IMR-90 (cell line): Measurements from ENCODE around the gene NCK1. TPM values are rescaled to one million over a fixed set of nuclear protein-coding genes. Genes with fewer than 3 reads are reported as not detected.

Experiments
- ATAC-seq: fragments of 200-7000 bp; cut with Tn5 transposase; 2 replicates; pipeline ENCODE4 v1.9.1; 2020; ENCODE audit warnings: low read depth, mild to moderate bottlenecking, moderate library complexity
- BruUV-seq: library from RNA; stranded (reverse); fragments of 400-500 nt; replicated peaks from 2 replicates; lab custom pipeline; 2021; lab: Mats Ljungman, UMichigan
- CTCF ChIA-PET: fragments of 300-600 bp; formaldehyde crosslinking; extraction: SDS; loops from one replicate; lab custom pipeline; 2021; ENCODE audit warnings: antibody characterized with exemption; lab: Yijun Ruan, JAX
- POLR2A ChIA-PET: fragments of 300-600 bp; sonication (Branson Sonifier 250); formaldehyde crosslinking; loops from one replicate; lab custom pipeline; 2022; ENCODE audit warnings: antibody characterized with exemption; ENCODE audit not compliant: unreplicated experiment; lab: Charles Lee
- DNase-seq: peaks from one replicate; pipeline ENCODE4 v3.0.0; 2013
- H2AFZ ChIP-seq: replicated peaks from 2 replicates; pipeline ENCODE3; 2013; ENCODE audit warnings: low read length, mild to moderate bottlenecking; ENCODE audit not compliant: poor library complexity
- H2AK5ac ChIP-seq: 2 replicates; pipeline ENCODE4 v1.6.1; 2013; ENCODE audit warnings: low read depth, low read length, inconsistent platforms
- H2AK9ac ChIP-seq: replicated peaks from 2 replicates; pipeline ENCODE3; 2013; ENCODE audit warnings: mild to moderate bottlenecking, low read depth, low read length, moderate library complexity; ENCODE audit not compliant: poor library complexity
- H2BK120ac ChIP-seq: 2 replicates; pipeline ENCODE4 v1.6.1; 2013; ENCODE audit warnings: low read depth, low read length, inconsistent platforms
- H2BK15ac ChIP-seq: 3 replicates; pipeline ENCODE4 v1.6.1; 2013; ENCODE audit warnings: low read depth, low read length, inconsistent platforms
- H2BK20ac ChIP-seq: 2 replicates; pipeline ENCODE4 v1.6.1; 2013; ENCODE audit warnings: low read depth, mild to moderate bottlenecking, inconsistent platforms, low read length, moderate library complexity
- H2BK5ac ChIP-seq: 2 replicates; pipeline ENCODE4 v1.6.1; 2013; ENCODE audit warnings: mild to moderate bottlenecking, low read depth, low read length, inconsistent platforms; ENCODE audit not compliant: poor library complexity, severe bottlenecking
- H3K14ac ChIP-seq: replicated peaks from 2 replicates; pipeline ENCODE4 v1.6.1; 2013; ENCODE audit warnings: low read depth, low read length, inconsistent platforms
- H3K18ac ChIP-seq: 2 replicates; pipeline ENCODE4 v1.6.1; 2013; ENCODE audit warnings: low read depth, low read length, control low read depth
- H3K23ac ChIP-seq: 2 replicates; pipeline ENCODE4 v1.6.1; 2013; ENCODE audit warnings: low read depth, low read length, inconsistent platforms
- H3K27ac ChIP-seq: 2 replicates; pipeline ENCODE4 v1.5.1; 2013; ENCODE audit warnings: mild to moderate bottlenecking, control low read depth, low read length; ENCODE audit not compliant: insufficient read depth
- H3K27me3 ChIP-seq: 2 replicates; pipeline ENCODE4 v1.6.1; 2013; ENCODE audit warnings: low read length; ENCODE audit not compliant: control insufficient read depth, insufficient read depth
- H3K36me3 ChIP-seq: 2 replicates; pipeline ENCODE4 v1.6.1; 2013; ENCODE audit warnings: low read length, mixed read lengths; ENCODE audit not compliant: control insufficient read depth, insufficient read depth
- H3K4ac ChIP-seq: 2 replicates; pipeline ENCODE4 v1.6.1; 2013; ENCODE audit warnings: low read depth, low read length, inconsistent platforms
- H3K4me1 ChIP-seq: 2 replicates; pipeline ENCODE4 v1.6.1; 2013; ENCODE audit warnings: low read length, mixed read lengths; ENCODE audit not compliant: control insufficient read depth, insufficient read depth
- H3K4me2 ChIP-seq: 2 replicates; pipeline ENCODE4 v1.6.1; 2013; ENCODE audit warnings: low read depth, mild to moderate bottlenecking, control low read depth, low read length, moderate library complexity
- H3K4me3 ChIP-seq: 2 replicates; pipeline ENCODE4 v1.5.1; 2013; ENCODE audit warnings: low read depth, mild to moderate bottlenecking, control low read depth, low read length, moderate library complexity; ENCODE audit not compliant: insufficient read depth
- H3K56ac ChIP-seq: 2 replicates; pipeline ENCODE4 v1.6.1; 2013; ENCODE audit warnings: low read length, inconsistent platforms; ENCODE audit not compliant: insufficient read depth; ENCODE audit errors: extremely low read depth
- H3K79me1 ChIP-seq, 2 experiments: 2 replicates each; pipeline ENCODE4 v1.6.1; 2013; ENCODE audit warnings: low read length in 2 of 2, inconsistent platforms in 1 of 2, low read depth in 1 of 2
- H3K9ac ChIP-seq: 2 replicates; pipeline ENCODE4 v1.6.1; 2013; ENCODE audit warnings: low read depth, low read length, control low read depth
- H3K9me1 ChIP-seq: 2 replicates; pipeline ENCODE4 v1.6.1; 2013; ENCODE audit warnings: low read length, inconsistent platforms; ENCODE audit not compliant: insufficient read depth
- H3K9me3 ChIP-seq: 2 replicates; pipeline ENCODE4 v1.6.1; 2013; ENCODE audit warnings: low read length; ENCODE audit not compliant: control insufficient read depth, insufficient read depth
- H4K20me1 ChIP-seq: 2 replicates; pipeline ENCODE4 v1.6.1; 2013; ENCODE audit warnings: low read length, inconsistent platforms; ENCODE audit not compliant: insufficient read depth
- H4K5ac ChIP-seq: 2 replicates; pipeline ENCODE4 v1.6.1; 2013; ENCODE audit warnings: mild to moderate bottlenecking, low read depth, low read length, control low read depth
- H4K8ac ChIP-seq, 2 experiments: 2 replicates each; pipeline ENCODE4 v1.6.1; 2013; ENCODE audit warnings: low read depth in 2 of 2, low read length in 2 of 2, control low read depth in 1 of 2, inconsistent platforms in 1 of 2
- H4K91ac ChIP-seq: 2 replicates; pipeline ENCODE4 v1.6.1; 2013; ENCODE audit warnings: low read depth, low read length, inconsistent platforms; ENCODE audit not compliant: insufficient read depth
- MAFK ChIP-seq: IDR thresholded peaks from 2 replicates; pipeline ENCODE4 v1.6.1; 2012; ENCODE audit warnings: low read depth, low read length, improper control_type of control experiment
- MXI1 ChIP-seq: IDR thresholded peaks from 2 replicates; pipeline ENCODE4 v1.6.1; 2012; ENCODE audit warnings: low read depth, mild to moderate bottlenecking, low read length, moderate library complexity, borderline replicate concordance
- WGBS, 2 experiments: methylation state at CpG; one replicate each; pipeline versions ENCODE4 v1.1.5 to v1.1.7; 2013; ENCODE audit warnings: missing lambda C conversion rate in 2 of 2; ENCODE audit not compliant: insufficient read length in 1 of 2; ENCODE audit errors: extremely low coverage in 2 of 2; 5-methylcytosine and 5-hydroxymethylcytosine counted together
- dilution Hi-C: fragments of 300-500 bp; cut with HindIII; formaldehyde crosslinking; loops from one replicate; pipeline ENCODE4 v1.14.3; 2018; ENCODE audit warnings: low sequenced_read_pairs; ENCODE audit not compliant: unreplicated experiment
- in situ Hi-C: fragments of 300-500 bp; cut with MboI; formaldehyde crosslinking; loops from 3 replicates; pipeline ENCODE4 v1.14.3; 2019; ENCODE audit warnings: low sequenced_read_pairs, inconsistent platforms, mixed read lengths
- intact Hi-C: fragments of 100-400 bp; cut with micrococcal nuclease; formaldehyde crosslinking; loops from 2 replicates; pipeline ENCODE4 v1.10.0; 2022
- polyA plus RNA-seq, 3 experiments: library from polyadenylated mRNA; depleted of rRNA; stranded (reverse); fragments of >200 nt; gene quantifications; 2 replicates each; pipeline ENCODE4 v1.2.3, GENCODE V29; 2012; ENCODE audit warnings: low replicate concordance in 1 of 3
- total RNA-seq: library from RNA; depleted of rRNA; stranded (reverse); fragments of >200 nt; gene quantifications from 2 replicates; pipeline ENCODE4 v1.2.3, GENCODE V29; 2012

NCK1 gene
- total and polyA plus RNA-seq, 2 of the 4 experiments (the other 2 are of a cell fraction) = 23.7 to 24.3 TPM

DNA sequence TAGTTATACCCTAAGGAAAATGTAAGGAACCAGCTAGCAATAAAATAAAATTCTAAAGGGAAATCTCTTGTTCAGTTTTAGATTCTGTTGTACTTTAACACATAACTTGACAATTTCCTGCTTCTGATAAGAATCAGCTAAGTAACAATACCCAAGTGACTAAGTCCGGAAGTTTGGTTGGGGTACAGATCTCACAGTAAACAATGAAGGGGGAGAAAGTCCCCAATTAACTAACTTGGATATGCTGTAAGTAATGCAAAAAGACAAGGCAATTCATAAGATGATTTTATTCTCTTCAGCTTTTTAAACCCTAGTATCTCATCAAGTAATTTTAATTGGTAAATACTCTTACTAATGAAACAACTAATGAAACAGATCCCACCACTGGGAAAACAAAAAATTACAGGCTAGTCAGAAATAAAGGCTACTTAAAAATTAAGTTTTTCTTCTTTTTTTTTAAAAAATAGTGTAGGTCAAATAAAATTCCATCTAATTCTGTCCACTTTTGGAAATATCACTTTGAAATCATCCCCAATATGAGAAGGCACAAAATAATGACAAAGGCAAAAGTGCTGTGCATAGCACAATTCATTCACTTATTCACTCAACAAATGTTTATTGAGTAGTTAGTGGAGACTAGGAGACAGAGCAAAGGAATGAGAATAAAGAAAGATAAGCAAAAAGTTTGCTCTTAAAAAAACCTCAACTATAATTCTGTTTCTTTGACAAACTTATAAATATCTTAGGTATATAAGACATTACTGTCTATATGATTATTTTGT is 58.0 kb downstream of the NCK1 start:
- H4K8ac ChIP-seq = no peak overlapping the region
- POLR2A ChIA-PET = no interaction called here
- H4K20me1 ChIP-seq = peaks cover 15% of the 10 kb centered on the region
- H3K23ac ChIP-seq = no peak overlapping the region
- CTCF ChIA-PET = interaction anchor here (1.6 kb wide), 1 partner anchor 10 kb away, joined by 4 read pairs; no protein-coding TSS in a partner anchor
- no peak overlapping the region for H2AK9ac ChIP-seq
- peaks cover 5% of the 10 kb centered on the region for H3K9me1 ChIP-seq
- no peak overlapping the region for H3K4me3 ChIP-seq
- H2BK120ac ChIP-seq = no peak overlapping the region
- no peak overlapping the region for H2AFZ ChIP-seq
- H3K79me1 ChIP-seq = peaks cover 31 to 76% of the 10 kb centered on the region in 2 experiments
- no peaks in the 10 kb centered on the region for H3K36me3 ChIP-seq
- no peak overlapping the region for H3K14ac ChIP-seq
- no peak overlapping the region for H3K27ac ChIP-seq
- no CpG with 5 or more reads among the region's 1 CpG for WGBS, 2 experiments
- H3K56ac ChIP-seq = no peak overlapping the region
- in situ Hi-C loops = no loop called here
- no peak overlapping the region for H3K9ac ChIP-seq
- TF ChIP-seq MXI1 (no peak), MAFK (peak; percentile 66)
- no peak for ATAC-seq
- H2BK15ac ChIP-seq = no peak overlapping the region
- no peak overlapping the region for H4K5ac ChIP-seq
- no TSS peak for BruUV-seq
- intact Hi-C loops = no loop called here
- no peak overlapping the region for H3K18ac ChIP-seq
- H3K4me1 ChIP-seq = no peaks in the 10 kb centered on the region
- no peak for DNase-seq
- no peak overlapping the region for H3K4ac ChIP-seq
- H3K27me3 ChIP-seq = no peaks in the 10 kb centered on the region
- no peak overlapping the region for H2BK20ac ChIP-seq
- dilution Hi-C loops = no loop called here
- H3K9me3 ChIP-seq = 0 out of 2 replicates have a peak, but pooled peaks cover 1% of the 10 kb centered on the region
- no peak overlapping the region for H2BK5ac ChIP-seq
- H3K4me2 ChIP-seq = no peak overlapping the region
- H2AK5ac ChIP-seq = no peak overlapping the region
- H4K91ac ChIP-seq = no peak overlapping the region
